SK-N-SH treated with all-trans-retinoic acid at 6 μM for 48 hours (cell line): ENCODE data around the gene TMBIM6.

Experiments
- ESRRG ChIP-seq: fragments of 250-450 bp; sonication (Bioruptor Pico); IDR thresholded peaks from 2 replicates; pipeline ENCODE4 v1.6.1; 2021; ENCODE audit warnings: mild to moderate bottlenecking
- PPARA ChIP-seq: fragments of 250-450 bp; sonication (Bioruptor Pico); IDR thresholded peaks from 2 replicates; pipeline ENCODE4 v1.5.0; 2020; ENCODE audit warnings: mild to moderate bottlenecking, borderline replicate concordance
- RARB ChIP-seq: fragments of 250-450 bp; sonication (Bioruptor Pico); IDR thresholded peaks from 2 replicates; pipeline ENCODE4 v1.8.0; 2021; ENCODE audit warnings: mild to moderate bottlenecking, moderate library complexity
- TSHZ2 ChIP-seq: fragments of 250-450 bp; sonication (Bioruptor Pico); IDR thresholded peaks from 2 replicates; pipeline ENCODE4 v1.5.0; 2020; ENCODE audit warnings: mild to moderate bottlenecking, moderate library complexity

- TF ChIP-seq PPARA (no peak), ESRRG (no peak), RARB (CRISPR knock-in tag) (no peak), TSHZ2 (CRISPR knock-in tag) (no peak)
Measured at GRCh38 chr12:49748800-49749199, 7.4 kb downstream of the TMBIM6 start.
